Heart right ventricle (tissue), 16 donors: ENCODE results near the gene CCL11. TPM values are rescaled to one million over a fixed set of nuclear protein-coding genes. Genes with fewer than 3 reads are reported as not detected.

Source experiments
- ATAC-seq, 8 donors: fragments of 200-7000 bp; cut with Tn5 transposase; one replicate each; pipeline ENCODE4 v1.9.1; 2020; ENCODE audit warnings: mild to moderate bottlenecking in 8 of 8, moderate library complexity in 8 of 8, moderate number of reproducible peaks in 1 of 8
- DNase-seq, 2 donors: peaks; one replicate each; pipeline ENCODE4 v3.0.0-alpha.2; 2020
- H3K27ac ChIP-seq, 10 donors: fragments of 200-600 bp; sonication (generic) in 2 of 10; one replicate each; pipeline versions ENCODE4 v1.5.0 to v1.8.0; 2020 to 2022; ENCODE audit warnings: mild to moderate bottlenecking in 3 of 10
- H3K27me3 ChIP-seq, 7 donors: fragments of 200-600 bp; one replicate each; pipeline ENCODE4 v1.8.0; 2021 to 2022; ENCODE audit warnings: mild to moderate bottlenecking in 2 of 7
- H3K36me3 ChIP-seq, 9 donors: fragments of 200-600 bp; sonication (generic) in 1 of 9; one replicate each; pipeline versions ENCODE4 v1.5.0 to v1.8.0; 2020 to 2022; ENCODE audit warnings: mild to moderate bottlenecking in 2 of 9
- H3K4me1 ChIP-seq, 9 donors: fragments of 200-600 bp; sonication (generic) in 1 of 9; one replicate each; pipeline versions ENCODE4 v1.5.0 to v1.8.0; 2020 to 2022; ENCODE audit warnings: mild to moderate bottlenecking in 4 of 9
- H3K4me3 ChIP-seq, 10 donors: fragments of 200-600 bp; sonication (generic) in 2 of 10; one replicate each; pipeline versions ENCODE4 v1.5.0 to v1.8.0; 2020 to 2022; ENCODE audit warnings: mild to moderate bottlenecking in 7 of 10, moderate library complexity in 2 of 10
- H3K9me3 ChIP-seq, 11 donors: fragments of 200-600 bp in 10 of 11; sonication (generic) in 2 of 11; one replicate each; pipeline versions ENCODE4 v1.5.0 to v1.8.0; 2013 to 2022; ENCODE audit warnings: mild to moderate bottlenecking in 2 of 11, control low read depth in 1 of 11, moderate library complexity in 1 of 11
- CTCF ChIP-seq, 9 donors: fragments of 200-600 bp; sonication (generic) in 2 of 9; IDR thresholded peaks; one replicate each; pipeline versions ENCODE4 v1.5.0 to v1.8.0; 2021 to 2022; ENCODE audit warnings: antibody characterized with exemption in 9 of 9, mild to moderate bottlenecking in 5 of 9, moderate library complexity in 1 of 9
- WGBS, 2 donors: extraction: QIAGEN DNeasy Blood & Tissue Kit; methylation state at CpG; one replicate each; pipeline ENCODE4 v1.1.7; 2013; ENCODE audit warnings: inconsistent platforms in 1 of 2; 5-methylcytosine and 5-hydroxymethylcytosine counted together
- intact Hi-C, 10 donors: fragments of 100-400 bp; cut with DNase I; formaldehyde crosslinking; loops; one replicate each; pipeline versions ENCODE4 v1.11.1 to v1.14.2; 2022
- polyA plus RNA-seq, 2 donors: library from polyadenylated mRNA; stranded (reverse); fragments of 200-250 nt; gene quantifications; one replicate each; pipeline ENCODE4 v1.2.3, GENCODE V29; 2013
- total RNA-seq, 10 donors: library from RNA; stranded (reverse); fragmentation: NEBNext Ultra II Directional in 3 of 10; extraction: Animal tissue kit (Norgen Biotek cat#: 25700) in 3 of 10; gene quantifications; one replicate each; pipeline versions ENCODE4 v1.2.1 to v1.2.4, GENCODE V29; 2021 to 2023
- donor health status: Arrhythmogenic right ventricular cardiomyopathy.
- donor health status: ischemic (EF 13 %, LVEDD 7.1; RV severe dilation, severe dysfunction).
- donor health status: healthy with polysubstance abuse.
- donor health status: DM: no; HTN: yes; CAD: no.
- donor health status: DM: no; HTN: no; CAD: no.
- donor health status: ischemic (EF 25% LVEDD 6.9; RV normal size, moderate dysfunction).
- donor health status: ischemic (EF 25% LVEDD 5.7; RV mildly dilated, moderate dysfunction).
- donor health status: healthy.
- donor health status: DM: yes; HTN: yes; CAD: no.
- donor health status: Ischemic cardiomyopathy.
- donor health status: ischemic (EF 35%, LVEDD 5.7; RV mildly dilated, moderate dysfunction).
- donor health status: nonischemic (EF 11% LVEDD 7.7; RV severe dilation, severe dysfunction).
- donor health status: DM: yes; HTN: yes; CAD: no.
- donor health status: PGD.
- donor health status: ischemic (EF 29% LVEDD 5.4; RV normal size, mild dysfunction).
- donor health status: nonischemic (EF 23%, LVEDD 6.1; RV moderate dilation, normal function).

Gene CCL11
- total and polyA plus RNA-seq, 12 donors: 0.46 to 31.2 (median 1.4) TPM

GRCh38 chr17:34242587-34243363 lies 42.8 kb upstream of the CCL11 start:
- WGBS, 2 donors: 62 to 70% methylated on average over 8 of the region's 8 CpGs

DNA sequence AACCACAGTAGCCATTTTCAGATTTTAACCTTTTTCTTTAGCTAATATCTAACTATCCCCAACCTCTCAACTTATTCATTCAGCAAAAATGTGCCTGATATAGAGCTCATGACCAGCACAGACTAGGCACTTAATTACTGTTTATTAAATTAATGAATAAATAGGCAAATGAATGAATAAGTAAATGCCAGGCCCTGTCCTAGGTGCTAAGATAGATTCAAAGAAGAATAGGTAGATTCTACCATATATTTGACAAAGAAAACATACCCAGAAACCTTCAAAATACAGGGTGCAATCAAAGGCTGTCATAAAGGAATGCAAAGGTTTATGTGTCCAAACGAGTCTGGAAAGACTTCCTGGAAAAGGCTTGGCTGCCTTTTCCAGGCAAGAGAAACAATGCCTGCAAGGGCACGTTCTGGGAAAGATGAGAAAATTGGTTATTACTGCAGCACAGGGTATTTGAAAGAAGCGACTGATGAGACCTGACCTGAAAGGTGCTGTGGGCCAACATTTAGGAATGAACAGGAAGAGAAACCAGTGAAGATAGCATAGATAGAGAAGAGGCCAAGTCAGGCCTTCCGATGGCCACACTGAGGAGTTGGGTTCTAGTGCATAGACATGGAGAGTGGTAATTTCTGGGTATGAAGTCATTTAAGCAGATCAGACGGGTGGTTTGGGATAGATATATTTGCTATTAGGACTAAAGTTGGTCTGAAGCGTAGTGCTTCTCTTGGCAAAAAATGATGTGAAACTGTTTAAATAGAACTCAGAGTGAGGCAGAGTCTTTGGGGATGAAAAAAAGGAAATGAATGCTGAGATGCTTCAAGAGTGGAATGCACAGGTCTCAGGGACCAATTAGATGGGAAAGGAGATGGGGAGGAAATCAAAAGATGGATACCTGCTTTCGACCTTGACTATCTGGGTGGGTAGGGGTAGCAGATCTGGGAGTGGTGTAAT lies 41.9 kb upstream of the CCL11 start:
- intact Hi-C loops: loop anchor here in 1 of 10 donors (5.0 kb wide), 1 partner anchor 41 kb away; no protein-coding TSS in a partner anchor
- H3K4me1 ChIP-seq: peaks cover 3 to 100% (median 58%) of the 10 kb centered on the region in 9 donors
- ATAC-seq: no peak

More at GRCh38 chr17:34242587-34243363, 42.8 kb upstream of the CCL11 start:
- DNase-seq (no peak), ATAC-seq (peak in 7 of 8 donors; percentile 14 to 57 (median 30))
- Histone ChIP-seq H3K9me3 (no peaks in the 10 kb centered on the region), H3K27ac (peak overlapping the region in 9 of 10 donors; percentile 27 to 93 (median 40)), H3K36me3 (no peaks in the 10 kb centered on the region), H3K4me1 (peaks cover 6 to 100% (median 62%) of the 10 kb centered on the region in 9 donors), H3K27me3 (no peaks in the 10 kb centered on the region), H3K4me3 (no peak overlapping the region)
- intact Hi-C loops: loop anchor here in 1 of 10 donors (5.0 kb wide), 1 partner anchor 40 kb away; no protein-coding TSS in a partner anchor
- TF ChIP-seq CTCF (IDR thresholded peaks at IDR 0.05): no peak

GRCh38 chr17:34245351-34245905 lies 40.1 kb upstream of the CCL11 start:
- Histone ChIP-seq H3K36me3 (no peaks in the 10 kb centered on the region), H3K4me1 (peaks cover 10 to 100% (median 58%) of the 10 kb centered on the region in 9 donors), H3K27ac (peak overlapping the region in 3 of 10 donors; percentile 0 to 93 (median 60)), H3K27me3 (no peaks in the 10 kb centered on the region), H3K9me3 (no peaks in the 10 kb centered on the region), H3K4me3 (no peak overlapping the region)
- no peak for DNase-seq
- no peak for TF ChIP-seq CTCF (IDR thresholded peaks at IDR 0.05)
- intact Hi-C loops: no loop called here
- no peak for ATAC-seq
- 80 to 88% methylated on average over 6 of the region's 6 CpGs for WGBS, 2 donors

More for the DNA sequence above, 41.9 kb upstream of the CCL11 start:
- Histone ChIP-seq H3K9me3 (no peaks in the 10 kb centered on the region), H3K4me3 (no peak overlapping the region), H3K27me3 (no peaks in the 10 kb centered on the region), H3K36me3 (no peaks in the 10 kb centered on the region), H3K27ac (peak overlapping the region in 9 of 10 donors; percentile 27 to 93 (median 40))
- no peak for DNase-seq
- 74 to 76% methylated on average over 7 of the region's 7 CpGs for WGBS, 2 donors
- TF ChIP-seq CTCF (IDR thresholded peaks at IDR 0.05): no peak

GRCh38 chr17:34246446-34246845 lies 39.1 kb upstream of the CCL11 start:
- 95 to 96% methylated on average over 1 of the region's 1 CpG for WGBS, 2 donors
- Histone ChIP-seq H3K4me3 (no peak overlapping the region), H3K36me3 (no peaks in the 10 kb centered on the region), H3K27me3 (no peaks in the 10 kb centered on the region), H3K4me1 (peaks cover 10 to 100% (median 58%) of the 10 kb centered on the region in 9 donors), H3K9me3 (no peaks in the 10 kb centered on the region), H3K27ac (peak overlapping the region in 3 of 10 donors; percentile 44 to 93 (median 60))
- intact Hi-C loops: no loop called here
- DNase-seq (no peak), ATAC-seq (peak in 4 of 8 donors; percentile 9 to 54 (median 38))
- TF ChIP-seq CTCF (IDR thresholded peaks at IDR 0.05): no peak
